T-helper 1 cell treated with Interleukin-12 subunit alpha and Interleukin-12 subunit beta and Interleukin-4 antibody, amounts not matched to agents 30 μg/mL and 1 μg/mL, for 36 hours (primary cell): ENCODE measurements around the gene B3GNT3.
"Not testable (repeated sequence)": the region's sequence is repeated elsewhere in the genome, so short reads cannot be mapped to it uniquely, and the experiment has no call there.

Source experiments
- H3K27ac Mint-ChIP-seq: one replicate; pipeline ENCODE4 v1.8.0; 2021; ENCODE audit warnings: mild to moderate bottlenecking, mixed read lengths
- H3K27me3 Mint-ChIP-seq: one replicate; pipeline ENCODE4 v1.8.0; 2021; ENCODE audit warnings: low read depth, mixed read lengths
- H3K36me3 Mint-ChIP-seq: one replicate; pipeline ENCODE4 v1.8.0; 2021; ENCODE audit warnings: low read depth, mixed read lengths
- H3K4me1 Mint-ChIP-seq: one replicate; pipeline ENCODE4 v1.8.0; 2021; ENCODE audit warnings: low read depth, mixed read lengths
- H3K4me3 Mint-ChIP-seq: one replicate; pipeline ENCODE4 v1.8.0; 2021; ENCODE audit warnings: mild to moderate bottlenecking, moderate library complexity, mixed read lengths
- H3K9me3 Mint-ChIP-seq: one replicate; pipeline ENCODE4 v1.8.0; 2021; ENCODE audit warnings: mixed read lengths

Gene B3GNT3

GRCh38 chr19:17778968-17779929 lies 15.7 kb upstream of the B3GNT3 start:
- Mint-ChIP-seq H3K27me3 (no peaks in the 10 kb centered on the region), H3K4me1 (peaks cover 7% of the 10 kb centered on the region), H3K9me3 (no peaks in the 10 kb centered on the region), H3K27ac (peak overlapping the region; percentile 49), H3K36me3 (peaks cover 30% of the 10 kb centered on the region), H3K4me3 (no peak overlapping the region)

DNA sequence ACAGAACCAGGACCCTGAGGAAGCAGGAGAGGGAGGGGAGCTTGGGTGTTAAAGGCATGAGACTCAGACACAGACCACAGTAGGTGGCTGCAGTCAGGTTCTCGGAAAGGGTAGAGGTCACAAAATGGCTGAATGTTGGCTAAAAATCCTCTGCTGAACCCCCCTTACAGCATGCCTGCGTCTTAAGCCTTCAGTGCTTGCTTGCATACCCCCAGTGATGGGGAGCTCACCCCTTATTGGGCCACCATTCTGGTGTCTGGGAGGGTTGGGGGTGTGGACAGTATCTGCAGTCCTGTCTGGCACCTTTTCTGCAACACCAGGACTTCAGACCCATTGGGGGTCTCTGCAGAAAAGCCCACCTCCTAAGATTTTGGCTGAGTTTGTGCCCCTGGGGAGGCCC lies 14.2 kb upstream of the B3GNT3 start:
- Mint-ChIP-seq H3K4me1 (peaks cover 6% of the 10 kb centered on the region), H3K36me3 (peaks cover 26% of the 10 kb centered on the region), H3K27me3 (no peaks in the 10 kb centered on the region), H3K9me3 (no peaks in the 10 kb centered on the region), H3K27ac (no peak overlapping the region), H3K4me3 (no peak overlapping the region)

GRCh38 chr19:17783721-17784120 lies 11.2 kb upstream of the B3GNT3 start:
- H3K27me3 Mint-ChIP-seq, H3K4me3 Mint-ChIP-seq, H3K27ac Mint-ChIP-seq, H3K4me1 Mint-ChIP-seq, H3K9me3 Mint-ChIP-seq: not testable (repeated sequence)
- peaks cover 28% of the 10 kb centered on the region for H3K36me3 Mint-ChIP-seq

DNA sequence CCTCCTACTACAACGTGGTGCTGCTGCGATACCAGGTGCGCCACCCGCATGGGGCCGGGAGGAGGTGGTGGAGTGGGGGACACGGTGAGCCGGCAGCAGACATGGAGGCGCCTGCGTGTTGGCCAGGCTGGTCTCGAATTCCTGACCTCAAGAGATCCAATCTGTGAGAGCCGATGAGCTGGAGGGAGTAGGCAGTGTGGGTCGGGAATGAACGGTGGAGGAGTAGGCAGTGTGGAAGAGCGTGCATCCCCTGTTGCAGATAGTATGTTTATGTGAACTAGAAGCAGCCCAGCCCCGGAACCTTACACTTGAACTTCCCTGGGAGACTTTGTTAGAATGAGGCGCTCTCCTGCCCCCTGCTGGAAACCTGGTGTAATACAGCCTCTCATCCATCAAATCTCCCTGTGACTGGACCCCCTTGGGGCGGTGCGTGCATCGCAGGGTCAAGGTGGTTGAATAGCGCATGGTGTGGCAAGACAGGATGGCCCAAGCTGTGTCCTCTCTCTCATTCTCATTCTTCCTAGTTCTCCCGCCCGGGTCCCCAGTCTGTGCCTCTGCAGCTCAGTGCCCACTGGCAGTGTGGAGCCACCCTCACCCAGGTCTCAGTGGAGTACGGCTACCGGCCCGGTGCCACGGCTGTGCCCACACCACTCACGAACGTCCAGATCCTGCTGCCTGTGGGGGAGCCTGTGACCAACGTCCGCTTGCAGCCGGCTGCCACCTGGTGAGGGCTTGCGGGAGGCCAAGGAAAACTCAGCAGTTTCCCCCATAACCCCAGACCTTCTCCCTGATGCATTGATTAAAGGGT lies 10.5 kb upstream of the B3GNT3 start:
- Mint-ChIP-seq H3K27ac (peak overlapping the region; percentile 24), H3K4me1 (peaks cover 7% of the 10 kb centered on the region), H3K9me3 (no peaks in the 10 kb centered on the region), H3K4me3 (no peak overlapping the region), H3K36me3 (peaks cover 33% of the 10 kb centered on the region), H3K27me3 (no peaks in the 10 kb centered on the region)

DNA sequence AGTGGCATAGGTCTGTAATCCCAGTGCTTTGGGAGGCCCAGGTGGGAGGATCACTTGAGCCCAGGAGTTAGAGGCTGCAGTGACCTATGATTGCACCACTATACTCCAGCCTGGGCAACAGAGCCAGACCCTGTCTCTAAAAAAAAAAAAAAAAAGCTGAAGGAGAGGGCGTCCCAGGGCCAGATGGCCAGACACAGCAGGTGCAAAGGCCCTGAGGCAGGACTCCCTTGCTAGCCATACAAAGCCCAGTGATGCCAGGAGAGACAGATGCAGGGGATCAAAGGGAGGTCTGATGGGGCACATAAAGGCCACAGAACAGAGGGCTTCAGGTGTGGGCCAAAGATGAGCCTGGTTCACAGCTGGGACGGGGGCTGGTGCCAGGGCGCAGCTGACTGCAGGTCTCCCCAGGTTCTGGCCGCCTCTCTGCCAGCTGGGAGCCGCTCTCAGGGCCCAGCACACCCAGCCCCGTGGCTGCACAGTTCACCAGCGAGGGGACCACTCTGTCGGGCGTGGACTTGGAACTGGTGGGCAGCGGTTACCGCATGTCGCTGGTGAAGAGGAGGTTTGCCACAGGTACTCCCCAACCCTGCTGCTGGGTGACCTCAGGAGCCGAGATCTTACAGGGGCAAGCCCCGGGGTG lies 7.5 kb upstream of the B3GNT3 start:
- Mint-ChIP-seq H3K27ac (no peak overlapping the region), H3K4me1 (peaks cover 15% of the 10 kb centered on the region), H3K36me3 (peaks cover 30% of the 10 kb centered on the region), H3K9me3 (no peaks in the 10 kb centered on the region), H3K27me3 (no peaks in the 10 kb centered on the region), H3K4me3 (no peak overlapping the region)

DNA sequence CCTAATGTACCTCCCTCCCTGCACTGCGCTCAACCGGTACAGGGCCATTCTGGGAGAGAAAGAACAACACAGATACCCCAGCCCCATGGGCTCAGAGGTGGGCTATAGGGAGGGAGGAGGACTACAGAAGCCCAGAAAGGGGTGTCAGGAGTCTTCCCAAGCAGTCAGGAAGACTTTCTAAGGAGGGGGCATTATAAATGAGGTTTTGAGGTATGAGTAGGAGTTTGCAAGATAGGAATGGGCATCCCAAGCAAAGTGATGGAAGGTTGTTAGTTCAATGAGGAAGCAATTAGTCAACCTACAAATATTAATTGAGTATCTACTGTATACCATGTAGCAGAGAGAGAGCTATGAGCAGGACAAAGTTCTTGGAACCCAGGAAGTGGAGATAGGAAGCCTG lies 6.3 kb upstream of the B3GNT3 start:
- H3K36me3 Mint-ChIP-seq, result peaks cover 29% of the 10 kb centered on the region
- H3K4me3 Mint-ChIP-seq, result no peak overlapping the region
- peaks cover 17% of the 10 kb centered on the region for H3K4me1 Mint-ChIP-seq
- peak overlapping the region; percentile 49 for H3K27ac Mint-ChIP-seq
- no peaks in the 10 kb centered on the region for H3K9me3 Mint-ChIP-seq
- H3K27me3 Mint-ChIP-seq, result peaks cover 2% of the 10 kb centered on the region

DNA sequence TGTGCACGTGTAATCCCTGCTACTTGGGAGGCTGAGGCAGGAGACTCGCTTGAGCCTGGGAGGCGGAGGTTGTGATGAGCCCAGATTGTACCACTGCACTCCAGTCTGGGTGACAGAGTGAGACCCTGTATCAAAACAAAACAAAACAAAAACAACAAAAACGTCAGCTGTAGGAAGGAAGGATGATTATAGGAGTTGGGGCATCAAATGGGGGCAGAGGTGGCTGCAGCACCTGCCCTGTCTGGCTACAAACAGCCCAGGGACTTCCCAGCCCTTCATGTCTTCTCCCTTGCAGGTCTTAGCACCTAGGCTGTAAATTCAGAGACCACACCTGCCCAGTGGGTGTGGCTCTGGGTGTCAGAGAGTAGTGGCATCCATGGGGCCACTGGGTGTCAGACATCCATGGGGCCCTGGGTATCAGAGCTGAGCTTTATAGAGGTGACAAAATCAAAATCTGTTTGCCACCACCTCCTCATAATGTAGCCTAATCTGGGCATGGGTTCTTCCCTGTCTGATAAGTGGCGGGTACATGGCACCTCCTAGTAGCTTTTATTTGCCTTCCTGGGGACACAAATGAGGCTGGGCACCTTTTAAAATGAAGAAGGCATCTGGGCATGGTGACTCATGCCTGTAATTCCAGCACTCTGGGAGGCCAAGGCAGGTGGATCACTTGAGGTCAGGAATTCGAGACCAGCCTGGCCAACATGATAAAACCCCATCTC lies 4.7 kb upstream of the B3GNT3 start:
- Mint-ChIP-seq H3K4me3 (no peak overlapping the region), H3K9me3 (no peaks in the 10 kb centered on the region), H3K36me3 (peaks cover 21% of the 10 kb centered on the region), H3K27me3 (peaks cover 14% of the 10 kb centered on the region), H3K27ac (no peak overlapping the region), H3K4me1 (peaks cover 12% of the 10 kb centered on the region)

GRCh38 chr19:17794412-17794730 lies 567 bp upstream of the B3GNT3 start:
- H3K27me3 Mint-ChIP-seq, result peaks cover 14% of the 10 kb centered on the region
- H3K4me1 Mint-ChIP-seq, result peaks cover 13% of the 10 kb centered on the region
- H3K4me3 Mint-ChIP-seq, result peak overlapping the region; percentile 58
- peak overlapping the region; percentile 55 for H3K27ac Mint-ChIP-seq
- no peaks in the 10 kb centered on the region for H3K9me3 Mint-ChIP-seq
- peaks cover 1% of the 10 kb centered on the region for H3K36me3 Mint-ChIP-seq

DNA sequence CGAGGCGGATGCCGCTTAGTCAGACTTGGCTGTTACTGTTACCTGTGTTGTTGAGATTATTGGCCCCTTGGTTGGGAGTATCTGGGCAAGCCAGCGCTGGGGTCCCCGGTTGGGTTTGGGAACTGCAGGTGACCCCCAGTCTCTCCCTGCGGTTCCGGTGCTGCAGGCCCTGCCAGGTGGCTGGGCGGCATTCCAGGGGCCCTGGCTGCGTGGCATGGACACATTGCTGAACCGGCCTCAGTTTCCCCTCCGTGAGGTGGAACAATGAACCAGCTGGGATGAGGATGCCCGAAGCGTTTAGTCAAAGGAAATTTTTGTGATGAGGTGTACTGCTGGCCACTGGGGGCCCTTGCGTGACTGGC lies 538 bp downstream of the B3GNT3 start:
- Mint-ChIP-seq H3K4me1 (peaks cover 9% of the 10 kb centered on the region), H3K36me3 (no peaks in the 10 kb centered on the region), H3K27me3 (peaks cover 14% of the 10 kb centered on the region), H3K9me3 (no peaks in the 10 kb centered on the region), H3K27ac (no peak overlapping the region), H3K4me3 (no peak overlapping the region)

- H3K4me3 Mint-ChIP-seq, result no peak overlapping the region
- peaks cover 14% of the 10 kb centered on the region for H3K27me3 Mint-ChIP-seq
- no peak overlapping the region for H3K27ac Mint-ChIP-seq
- no peaks in the 10 kb centered on the region for H3K9me3 Mint-ChIP-seq
- peaks cover 9% of the 10 kb centered on the region for H3K4me1 Mint-ChIP-seq
- H3K36me3 Mint-ChIP-seq, result no peaks in the 10 kb centered on the region
Measured at GRCh38 chr19:17796013-17796837, 1.3 kb downstream of the B3GNT3 start.

- Mint-ChIP-seq H3K9me3 (no peaks in the 10 kb centered on the region), H3K36me3 (no peaks in the 10 kb centered on the region), H3K4me1 (peaks cover 5% of the 10 kb centered on the region), H3K27ac (no peak overlapping the region), H3K4me3 (no peak overlapping the region), H3K27me3 (peaks cover 14% of the 10 kb centered on the region)
Measured at GRCh38 chr19:17796838-17797423, 2.0 kb downstream of the B3GNT3 start.

DNA sequence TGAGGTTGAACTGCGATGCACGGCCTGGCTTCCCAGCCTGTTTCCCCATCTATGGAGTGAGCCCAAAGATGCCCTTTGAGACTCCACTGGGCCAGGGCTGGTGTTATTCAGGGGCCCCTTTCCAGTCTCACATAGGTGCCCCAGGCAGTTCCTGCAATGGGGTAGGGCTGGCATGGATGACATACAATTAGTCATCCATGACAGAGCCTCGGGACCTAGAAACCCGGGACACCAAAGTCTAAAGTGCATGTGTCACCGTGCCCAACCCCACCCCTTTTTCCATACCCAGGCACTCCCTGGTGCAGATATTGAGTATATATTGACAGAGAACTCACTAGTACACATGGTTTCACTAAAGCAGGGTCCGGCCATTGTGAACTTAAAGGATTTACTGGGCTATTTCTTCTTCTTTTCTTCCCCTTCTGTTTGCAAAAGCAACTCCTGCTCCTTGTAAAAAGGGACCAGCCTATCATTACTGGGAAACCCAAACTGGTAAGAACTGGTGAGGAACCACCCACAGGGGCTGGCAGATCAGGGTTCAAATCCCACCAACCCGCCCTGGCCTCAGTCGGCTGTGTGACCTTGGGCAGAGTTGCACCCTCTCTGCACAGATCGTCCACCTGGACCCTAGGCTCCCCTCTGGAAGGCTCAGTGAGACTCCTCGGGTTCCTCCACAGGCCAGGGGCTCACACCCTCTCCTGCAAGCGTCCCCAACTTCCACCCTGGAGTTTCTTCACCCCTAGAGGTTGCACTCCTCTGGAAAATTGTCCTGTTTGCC lies 2.7 kb downstream of the B3GNT3 start:
- H3K36me3 Mint-ChIP-seq, result no peaks in the 10 kb centered on the region
- H3K27me3 Mint-ChIP-seq, result peaks cover 17% of the 10 kb centered on the region
- H3K4me1 Mint-ChIP-seq, result peaks cover 8% of the 10 kb centered on the region
- no peaks in the 10 kb centered on the region for H3K9me3 Mint-ChIP-seq
- H3K4me3 Mint-ChIP-seq, result no peak overlapping the region
- H3K27ac Mint-ChIP-seq, result no peak overlapping the region

GRCh38 chr19:17798599-17798998 lies 3.7 kb downstream of the B3GNT3 start:
- not testable (repeated sequence) for H3K27ac Mint-ChIP-seq, H3K4me3 Mint-ChIP-seq, H3K9me3 Mint-ChIP-seq, H3K36me3 Mint-ChIP-seq
- Mint-ChIP-seq H3K27me3 (peaks cover 16% of the 10 kb centered on the region), H3K4me1 (peaks cover 14% of the 10 kb centered on the region)
